ENCODE measurements around the gene LY6G6F. TPM values are rescaled to one million over a fixed set of nuclear protein-coding genes. Genes with fewer than 3 reads are reported as not detected.

LY6G6F gene
- total and polyA plus RNA-seq, 10 of the 15 experiments (the other 5 are each of a cell fraction or from before 2014, with no cell fraction given): not detected

DNA sequence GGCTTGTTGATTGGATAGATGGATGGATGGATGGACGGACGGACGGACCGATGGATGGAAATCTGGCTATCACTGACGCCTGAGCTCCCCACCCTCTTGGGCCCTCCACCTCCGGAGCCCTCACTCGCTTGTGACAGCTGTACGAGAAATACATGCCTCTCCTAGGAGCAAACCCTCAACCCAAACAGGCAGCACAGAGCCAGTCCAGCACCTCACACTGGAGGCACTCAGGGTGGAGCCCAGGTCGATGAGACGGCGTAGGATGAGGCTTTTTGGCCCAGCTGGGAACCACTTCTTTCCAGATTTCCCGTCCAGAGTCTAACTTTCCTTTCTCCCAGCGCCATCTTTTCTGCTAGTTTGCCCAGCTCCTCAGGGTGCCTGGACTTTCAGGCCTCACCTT, 23.1 kb upstream of the LY6G6F start:
- POLR2A ChIA-PET: no interaction called here
- DNase-seq (ENCODE audit: low read depth, low spot score) (no peak), FAIRE-seq (no peak), ATAC-seq (no peak)
- Histone ChIP-seq H3K4me3 (no peak overlapping the region), H3K79me2 (ENCODE audit: control insufficient read depth, insufficient read depth, low read length) (no peaks in the 10 kb centered on the region), H4K20me1 (ENCODE audit: control insufficient read depth, insufficient read depth) (no peaks in the 10 kb centered on the region), H3K9me3 (replicated peaks; ENCODE audit: control insufficient read depth, insufficient read depth, low read length) (no peaks in the 10 kb centered on the region), H3K27ac (ENCODE audit: control insufficient read depth, insufficient read depth) (no peak overlapping the region), H3K27me3 (replicated peaks in 1 of 2; ENCODE audit: control insufficient read depth in 2 of 2, insufficient read depth in 2 of 2, low read length in 1 of 2) (no peaks in the 10 kb centered on the region), H2AFZ (ENCODE audit: control insufficient read depth, low read depth, low read length) (no peak overlapping the region), H3K9ac (ENCODE audit: control insufficient read depth, insufficient read depth, low read length) (no peak overlapping the region), H3K4me1 (ENCODE audit: control insufficient read depth, insufficient read depth, low read length) (peaks cover 3% of the 10 kb centered on the region; the same call in 1 of the 2 replicates), H3K36me3 (ENCODE audit: control insufficient read depth in 2 of 2, insufficient read depth in 2 of 2, low read length in 1 of 2) (peaks cover 4 to 13% of the 10 kb centered on the region in 2 experiments; a peak in 3 of 4 replicates), H3K4me2 (ENCODE audit: control insufficient read depth, insufficient read depth) (no peak overlapping the region)
- RAD21 ChIA-PET (ENCODE audit: unreplicated experiment): no interaction called here
- SMC1A ChIA-PET (ENCODE audit: uncharacterized antibody, unreplicated experiment): interaction anchor here (1.4 kb wide), 1 partner anchor 129 kb away, joined by 3 read pairs; no protein-coding TSS in a partner anchor
- intact Hi-C loops (cut with micrococcal nuclease; ENCODE audit: unreplicated experiment) (loop anchor here (5.0 kb wide), 1 partner anchor 49 kb away; no protein-coding TSS in a partner anchor), in situ Hi-C loops (cut with MboI) (no loop called here)
- CTCF ChIA-PET: interaction anchor here (0.7 kb wide), 1 partner anchor 86 kb away, joined by 3 read pairs; no protein-coding TSS in a partner anchor
- TF ChIP-seq HCFC1 (IDR thresholded peaks at IDR 0.05; ENCODE audit: low read length) (no peak), SIN3A (IDR thresholded peaks at IDR 0.05; ENCODE audit: low read depth, low read length) (no peak), PAX5 (IDR thresholded peaks at IDR 0.05; ENCODE audit: borderline replicate concordance, low read depth, low read length) (no peak), YBX1 (IDR thresholded peaks at IDR 0.05) (no peak)
- WGBS (ENCODE audit: insufficient coverage, insufficient replicate concordance, low lambda C conversion rate, missing lambda C conversion rate): 98% methylated on average over 13 of the region's 13 CpGs
- no TSS peak for BruUV-seq (replicated peaks)

DNA sequence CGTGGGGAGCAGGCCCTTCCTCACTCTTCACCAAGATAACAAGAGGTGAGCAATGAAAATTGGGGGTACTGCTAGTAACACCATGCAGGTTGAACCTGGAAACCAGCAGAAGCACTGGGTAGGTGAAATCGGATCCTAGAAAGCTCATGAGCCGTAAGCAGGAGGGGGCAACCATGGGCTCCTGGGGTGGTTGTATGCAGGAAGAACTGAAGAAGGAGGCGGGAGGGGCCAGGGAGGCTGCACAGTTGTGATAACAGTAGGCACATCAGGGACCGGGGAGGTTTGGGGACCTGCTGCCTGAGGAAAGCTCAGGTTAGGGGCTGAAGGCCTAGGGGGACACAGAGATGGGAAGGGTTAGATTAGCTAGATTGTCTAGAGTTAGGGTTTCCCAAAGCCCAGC, 20.2 kb upstream of the LY6G6F start:
- no peak overlapping the region for H3K4me2 ChIP-seq (ENCODE audit: control insufficient read depth, insufficient read depth)
- H2AFZ ChIP-seq (ENCODE audit: control insufficient read depth, low read depth, low read length): no peak overlapping the region
- no TSS peak for BruUV-seq (replicated peaks)
- 96% methylated on average over 5 of the region's 5 CpGs for WGBS (ENCODE audit: insufficient coverage, insufficient replicate concordance, low lambda C conversion rate, missing lambda C conversion rate)
- H3K4me3 ChIP-seq: no peak overlapping the region
- no peaks in the 10 kb centered on the region for H3K79me2 ChIP-seq (ENCODE audit: control insufficient read depth, insufficient read depth, low read length)
- CTCF ChIA-PET: interaction anchor here (0.8 to 1.2 kb wide), 3 partner anchors 9 to 83 kb away, joined by 3 to 4 read pairs (median 3); no protein-coding TSS in a partner anchor
- no peak for TF ChIP-seq IKZF2 (IDR thresholded peaks at IDR 0.05)
- no peak for TF ChIP-seq ZNF24 (IDR thresholded peaks at IDR 0.05)
- TF ChIP-seq, protein P1, sequence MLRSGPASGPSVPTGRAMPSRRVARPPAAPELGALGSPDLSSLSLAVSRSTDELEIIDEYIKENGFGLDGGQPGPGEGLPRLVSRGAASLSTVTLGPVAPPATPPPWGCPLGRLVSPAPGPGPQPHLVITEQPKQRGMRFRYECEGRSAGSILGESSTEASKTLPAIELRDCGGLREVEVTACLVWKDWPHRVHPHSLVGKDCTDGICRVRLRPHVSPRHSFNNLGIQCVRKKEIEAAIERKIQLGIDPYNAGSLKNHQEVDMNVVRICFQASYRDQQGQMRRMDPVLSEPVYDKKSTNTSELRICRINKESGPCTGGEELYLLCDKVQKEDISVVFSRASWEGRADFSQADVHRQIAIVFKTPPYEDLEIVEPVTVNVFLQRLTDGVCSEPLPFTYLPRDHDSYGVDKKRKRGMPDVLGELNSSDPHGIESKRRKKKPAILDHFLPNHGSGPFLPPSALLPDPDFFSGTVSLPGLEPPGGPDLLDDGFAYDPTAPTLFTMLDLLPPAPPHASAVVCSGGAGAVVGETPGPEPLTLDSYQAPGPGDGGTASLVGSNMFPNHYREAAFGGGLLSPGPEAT (IDR thresholded peaks at IDR 0.05; ENCODE audit: low read depth): no peak
- no peak for TF ChIP-seq CBX3 (IDR thresholded peaks at IDR 0.05; ENCODE audit: borderline replicate concordance, low read depth)
- TF ChIP-seq, protein P2, sequence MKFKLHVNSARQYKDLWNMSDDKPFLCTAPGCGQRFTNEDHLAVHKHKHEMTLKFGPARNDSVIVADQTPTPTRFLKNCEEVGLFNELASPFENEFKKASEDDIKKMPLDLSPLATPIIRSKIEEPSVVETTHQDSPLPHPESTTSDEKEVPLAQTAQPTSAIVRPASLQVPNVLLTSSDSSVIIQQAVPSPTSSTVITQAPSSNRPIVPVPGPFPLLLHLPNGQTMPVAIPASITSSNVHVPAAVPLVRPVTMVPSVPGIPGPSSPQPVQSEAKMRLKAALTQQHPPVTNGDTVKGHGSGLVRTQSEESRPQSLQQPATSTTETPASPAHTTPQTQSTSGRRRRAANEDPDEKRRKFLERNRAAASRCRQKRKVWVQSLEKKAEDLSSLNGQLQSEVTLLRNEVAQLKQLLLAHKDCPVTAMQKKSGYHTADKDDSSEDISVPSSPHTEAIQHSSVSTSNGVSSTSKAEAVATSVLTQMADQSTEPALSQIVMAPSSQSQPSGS (IDR thresholded peaks at IDR 0.05; ENCODE audit: low read length): no peak
- no peaks in the 10 kb centered on the region for H3K4me1 ChIP-seq (ENCODE audit: control insufficient read depth, insufficient read depth, low read length)
- FAIRE-seq (no peak), ATAC-seq (no peak), DNase-seq (ENCODE audit: low read depth, low spot score) (no peak)
- SMC1A ChIA-PET (ENCODE audit: uncharacterized antibody, unreplicated experiment): interaction anchor here (1.0 to 1.2 kb wide), 2 partner anchors 33 to 232 kb away, joined by 3 read pairs; no protein-coding TSS in a partner anchor
- peaks cover 7 to 30% of the 10 kb centered on the region in 2 experiments; a peak in 3 of 4 replicates for H3K36me3 ChIP-seq (ENCODE audit: control insufficient read depth in 2 of 2, insufficient read depth in 2 of 2, low read length in 1 of 2)
- intact Hi-C loops (cut with micrococcal nuclease; ENCODE audit: unreplicated experiment): no loop called here
- no peak overlapping the region for H3K9ac ChIP-seq (ENCODE audit: control insufficient read depth, insufficient read depth, low read length)
- no peaks in the 10 kb centered on the region for H4K20me1 ChIP-seq (ENCODE audit: control insufficient read depth, insufficient read depth)
- no peaks in the 10 kb centered on the region for H3K27me3 ChIP-seq (replicated peaks in 1 of 2; ENCODE audit: control insufficient read depth in 2 of 2, insufficient read depth in 2 of 2, low read length in 1 of 2)
- no peak overlapping the region for H3K27ac ChIP-seq (ENCODE audit: control insufficient read depth, insufficient read depth)
- in situ Hi-C loops (cut with MboI): no loop called here
- RAD21 ChIA-PET (ENCODE audit: unreplicated experiment): no interaction called here
- POLR2A ChIA-PET: no interaction called here
- H3K9me3 ChIP-seq (replicated peaks; ENCODE audit: control insufficient read depth, insufficient read depth, low read length): no peaks in the 10 kb centered on the region

Measured in GM12878 (cell line).